IPS-18c (cell line): ENCODE data around the gene C17orf107.
A peak's percentile ranks its signal among the peaks of the same experiment; 100 is the strongest.

Experiments used
- H3K4me3 ChIP-seq: 2 replicates; pipeline ENCODE4 v1.7.0; 2013; ENCODE audit warnings: low read depth, mild to moderate bottlenecking, low read length, moderate library complexity; ENCODE audit not compliant: insufficient read depth
- H3K9me3 ChIP-seq: one replicate; pipeline ENCODE4 v1.6.1; 2013; ENCODE audit warnings: mild to moderate bottlenecking, low read length, moderate library complexity; ENCODE audit not compliant: control insufficient read depth, insufficient read depth

The C17orf107 gene

DNA sequence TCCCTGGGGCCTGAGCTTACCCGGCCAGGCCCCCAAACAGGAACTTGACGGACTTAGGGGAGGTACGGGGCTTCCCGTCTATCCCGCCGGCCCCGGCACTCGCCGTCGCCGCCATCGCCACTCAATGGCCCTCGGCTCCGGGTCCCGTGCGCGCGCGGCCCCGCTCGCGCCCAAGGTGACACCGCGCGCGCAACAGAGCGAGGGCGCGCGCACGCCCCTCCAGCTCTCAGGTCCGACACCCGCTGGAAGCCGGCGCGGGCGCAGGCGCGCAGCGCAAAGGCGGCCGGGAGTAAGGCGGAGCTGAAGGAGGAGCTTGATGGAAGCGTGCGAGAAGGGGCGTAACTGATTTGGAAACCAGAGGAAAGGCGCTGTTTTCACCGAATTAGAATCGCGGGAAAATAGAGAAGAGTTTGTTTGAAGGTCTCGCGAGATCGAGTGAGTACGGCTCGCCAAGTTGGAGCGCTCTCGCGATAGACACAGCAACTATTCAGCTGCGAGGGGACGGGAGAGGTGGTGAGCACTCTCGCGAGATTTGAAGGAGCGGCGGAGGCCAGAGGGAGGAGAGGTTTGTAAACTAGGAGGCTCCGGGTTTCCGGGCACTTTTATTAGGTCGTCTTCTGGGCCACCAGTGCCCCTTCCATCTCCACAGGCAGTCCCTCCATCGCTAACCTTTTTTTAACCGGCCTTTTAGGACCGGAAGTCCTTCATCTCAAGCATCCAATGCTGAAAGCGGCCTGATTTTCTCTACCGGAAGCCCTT lies 40.6 kb downstream of the C17orf107 start, which contains the start of the genes RNF167 and SLC25A11:
TSS of gene RNF167 (plus strand) at position 473 of the 759 bp plus-strand sequence. CDS start 642 bp downstream, outside the sequence.
TSS of gene SLC25A11 (minus strand) at position 251 of the 759 bp plus-strand sequence. CDS start at position 115, 136 bp downstream.
- Histone ChIP-seq H3K4me3 (peak within 1 kb of the TSS; percentile 87), H3K9me3 (peaks cover 2% of the 10 kb centered on the region)

DNA sequence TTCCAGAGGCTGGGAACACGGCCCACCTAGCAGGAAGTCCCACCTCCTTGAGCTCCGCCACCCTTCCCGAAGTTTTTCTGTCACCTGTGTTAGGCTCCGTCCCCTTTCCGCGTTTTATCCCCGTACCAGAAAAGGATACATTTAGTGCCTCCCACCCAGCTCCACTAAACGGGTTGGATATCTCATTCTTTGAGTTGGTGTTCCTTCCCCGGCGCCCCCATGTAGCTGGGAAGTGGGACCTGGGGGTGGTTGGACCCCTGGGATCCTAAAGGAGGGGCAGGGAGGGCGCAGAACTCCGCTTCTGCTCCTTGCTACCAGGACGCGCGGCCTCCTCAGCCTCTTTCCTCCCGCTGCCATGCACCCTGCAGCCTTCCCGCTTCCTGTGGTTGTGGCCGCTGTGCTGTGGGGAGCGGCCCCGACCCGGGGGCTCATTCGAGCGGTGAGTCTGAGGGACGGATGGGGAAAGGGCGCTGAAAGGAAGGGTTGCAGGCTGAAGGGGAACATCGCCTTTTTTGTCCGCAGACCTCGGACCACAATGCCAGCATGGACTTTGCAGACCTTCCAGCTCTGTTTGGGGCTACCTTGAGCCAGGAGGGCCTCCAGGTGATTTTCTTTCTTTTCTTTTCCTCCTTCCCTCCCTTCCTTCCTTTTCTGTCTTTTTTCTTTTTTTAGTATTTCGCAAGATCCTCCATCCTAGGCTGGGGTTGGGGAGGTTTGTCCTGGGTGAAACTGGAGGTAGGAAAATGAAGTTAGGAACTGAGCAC lies 41.4 kb downstream of the C17orf107 start:
- Histone ChIP-seq H3K9me3 (peaks cover 2% of the 10 kb centered on the region), H3K4me3 (peak overlapping the region; percentile 87)

DNA sequence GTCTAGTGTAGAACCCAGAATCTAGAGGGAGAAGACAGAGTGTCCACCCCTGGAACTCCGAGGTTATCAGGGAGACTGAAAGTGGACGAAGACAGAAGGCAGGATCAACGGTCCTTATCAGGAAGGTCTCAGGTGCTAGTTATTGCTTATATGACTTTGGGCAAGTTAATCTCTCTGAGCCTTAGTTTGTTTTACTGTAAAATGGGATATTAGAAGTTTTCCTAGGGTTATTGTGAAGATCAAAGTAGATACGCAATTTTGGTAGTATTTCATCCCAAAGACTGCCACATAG lies 41.9 kb downstream of the C17orf107 start:
- Histone ChIP-seq H3K4me3 (peak overlapping the region; percentile 87), H3K9me3 (peaks cover 2% of the 10 kb centered on the region)

DNA sequence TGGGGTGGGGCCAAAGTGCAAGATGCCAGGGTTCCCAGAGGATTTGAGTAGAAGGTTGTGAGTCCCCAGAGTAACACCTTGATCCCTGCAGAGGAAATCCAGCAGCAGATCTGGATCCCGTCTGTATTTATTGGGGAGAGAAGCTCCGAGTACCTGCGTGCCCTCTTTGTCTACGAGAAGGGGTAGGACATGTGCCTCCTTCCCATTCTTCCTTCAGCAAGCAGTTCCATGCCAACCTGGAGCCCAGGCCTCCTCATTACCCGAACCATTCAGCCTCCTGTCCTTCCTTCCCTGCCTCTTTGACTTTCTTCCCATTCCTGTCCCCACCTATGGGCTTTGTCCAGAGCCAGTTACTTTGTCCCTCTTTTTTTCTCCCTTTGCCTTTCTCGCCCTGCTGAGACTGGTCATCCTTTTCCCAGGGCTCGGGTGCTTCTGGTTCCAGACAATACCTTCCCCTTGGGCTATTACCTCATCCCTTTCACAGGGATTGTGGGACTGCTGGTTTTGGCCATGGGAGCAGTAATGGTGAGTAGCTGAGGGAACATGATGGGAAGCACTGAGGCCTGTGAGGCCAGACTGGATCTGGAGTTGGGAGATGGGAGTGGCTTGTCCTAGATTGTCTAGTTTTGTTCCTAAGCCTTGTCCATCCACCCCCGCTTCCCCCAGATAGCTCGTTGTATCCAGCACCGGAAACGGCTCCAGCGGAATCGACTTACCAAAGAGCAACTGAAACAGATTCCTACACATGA lies 43.6 kb downstream of the C17orf107 start:
- no peak overlapping the region for H3K4me3 ChIP-seq

DNA sequence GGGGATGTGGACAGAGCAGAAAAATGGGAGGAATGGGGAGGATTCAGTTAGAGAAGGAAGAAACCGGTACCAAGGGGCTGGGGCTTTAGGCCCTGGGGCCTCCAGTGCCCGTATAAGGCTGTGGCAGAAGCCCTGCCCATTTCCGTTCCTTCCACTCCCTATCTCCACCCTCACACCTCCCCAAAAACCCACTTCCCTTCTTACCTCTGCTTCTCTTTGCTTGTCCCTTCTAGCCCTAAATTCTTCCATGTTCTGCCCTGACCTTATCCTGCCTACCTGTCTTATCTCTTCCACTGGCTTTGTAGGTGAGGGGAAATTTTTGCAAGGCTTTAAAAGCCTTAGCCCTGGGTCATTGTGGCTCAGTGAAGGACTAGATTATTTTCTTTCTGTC lies 44.8 kb downstream of the C17orf107 start:
- Histone ChIP-seq H3K4me3 (no peak overlapping the region), H3K9me3 (no peaks in the 10 kb centered on the region)

More for the DNA sequence above, 43.6 kb downstream of the C17orf107 start:
- H3K9me3 ChIP-seq, result no peaks in the 10 kb centered on the region

DNA sequence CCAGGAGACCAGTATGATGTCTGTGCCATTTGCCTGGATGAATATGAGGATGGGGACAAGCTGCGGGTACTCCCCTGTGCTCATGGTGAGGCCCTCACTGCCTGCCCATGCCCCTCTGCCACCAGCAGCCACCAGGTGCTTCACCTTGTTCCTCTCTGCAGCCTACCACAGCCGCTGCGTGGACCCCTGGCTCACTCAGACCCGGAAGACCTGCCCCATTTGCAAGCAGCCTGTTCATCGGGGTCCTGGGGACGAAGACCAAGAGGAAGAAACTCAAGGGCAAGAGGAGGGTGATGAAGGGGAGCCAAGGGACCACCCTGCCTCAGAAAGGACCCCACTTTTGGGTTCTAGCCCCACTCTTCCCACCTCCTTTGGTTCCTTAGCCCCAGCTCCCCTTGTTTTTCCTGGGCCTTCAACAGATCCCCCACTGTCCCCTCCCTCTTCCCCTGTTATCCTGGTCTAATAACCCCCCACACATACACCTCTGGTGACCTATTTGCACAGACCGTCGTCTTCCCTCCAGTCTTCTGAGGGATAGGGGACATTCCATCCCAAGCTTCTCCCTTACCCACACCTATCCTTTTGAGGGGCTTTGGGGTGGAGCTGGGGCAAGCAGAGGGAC lies 45.3 kb downstream of the C17orf107 start:
- Histone ChIP-seq H3K4me3 (no peak overlapping the region), H3K9me3 (no peaks in the 10 kb centered on the region)

DNA sequence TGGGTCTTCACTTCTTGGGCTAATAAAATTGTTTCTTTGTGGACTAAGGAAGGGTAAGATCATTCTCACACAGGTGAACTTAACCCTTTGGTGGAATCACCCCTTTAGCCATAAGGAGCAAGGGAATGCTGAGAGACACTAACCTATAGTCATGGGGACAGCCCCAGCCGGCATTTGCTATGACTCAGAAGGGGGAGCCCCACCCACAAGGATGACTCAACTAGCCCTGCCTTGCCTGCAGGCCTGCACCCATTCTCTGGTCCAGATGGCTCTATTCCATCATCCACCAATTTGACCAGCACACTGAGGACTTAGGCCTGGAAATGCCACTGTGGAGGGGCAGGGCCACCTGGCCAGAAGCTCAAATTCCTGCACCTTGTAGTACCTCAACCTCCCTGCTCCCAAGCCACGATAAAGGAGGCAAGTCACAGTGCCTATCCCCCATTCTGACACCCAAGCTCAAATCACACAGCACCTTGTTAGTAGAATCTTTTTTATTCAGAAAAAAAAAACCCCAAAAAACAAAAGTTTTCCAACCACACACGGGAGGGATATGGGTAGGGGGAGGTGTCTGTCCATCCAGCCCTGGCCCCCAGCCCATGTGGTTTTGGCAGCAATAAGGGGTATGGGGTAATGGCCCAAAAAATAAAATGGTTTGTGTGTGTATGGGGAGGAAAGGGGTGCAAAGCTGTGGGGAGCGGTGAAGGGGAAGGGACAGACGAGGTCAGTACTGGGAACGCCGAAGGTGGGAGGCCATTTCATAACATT lies 46.0 kb downstream of the C17orf107 start:
- Histone ChIP-seq H3K4me3 (no peak overlapping the region), H3K9me3 (no peaks in the 10 kb centered on the region)

DNA sequence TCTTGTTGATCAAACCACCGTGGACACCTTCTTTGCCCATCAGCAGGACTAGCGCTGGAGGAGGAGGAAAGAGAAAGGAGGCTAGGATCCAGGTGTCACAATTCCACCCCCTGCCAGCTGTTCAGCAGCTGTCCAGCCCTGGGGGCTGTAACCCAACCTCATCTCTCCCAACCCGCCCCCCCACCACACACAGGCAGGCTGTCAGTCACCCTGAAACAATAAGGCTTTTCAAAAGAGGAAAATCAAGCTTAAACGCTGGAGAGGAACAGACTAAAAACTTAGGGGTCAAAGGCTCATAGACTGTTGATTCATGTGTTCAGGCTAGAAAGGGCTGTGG lies 46.6 kb downstream of the C17orf107 start:
- no peaks in the 10 kb centered on the region for H3K9me3 ChIP-seq
- H3K4me3 ChIP-seq, result no peak overlapping the region

DNA sequence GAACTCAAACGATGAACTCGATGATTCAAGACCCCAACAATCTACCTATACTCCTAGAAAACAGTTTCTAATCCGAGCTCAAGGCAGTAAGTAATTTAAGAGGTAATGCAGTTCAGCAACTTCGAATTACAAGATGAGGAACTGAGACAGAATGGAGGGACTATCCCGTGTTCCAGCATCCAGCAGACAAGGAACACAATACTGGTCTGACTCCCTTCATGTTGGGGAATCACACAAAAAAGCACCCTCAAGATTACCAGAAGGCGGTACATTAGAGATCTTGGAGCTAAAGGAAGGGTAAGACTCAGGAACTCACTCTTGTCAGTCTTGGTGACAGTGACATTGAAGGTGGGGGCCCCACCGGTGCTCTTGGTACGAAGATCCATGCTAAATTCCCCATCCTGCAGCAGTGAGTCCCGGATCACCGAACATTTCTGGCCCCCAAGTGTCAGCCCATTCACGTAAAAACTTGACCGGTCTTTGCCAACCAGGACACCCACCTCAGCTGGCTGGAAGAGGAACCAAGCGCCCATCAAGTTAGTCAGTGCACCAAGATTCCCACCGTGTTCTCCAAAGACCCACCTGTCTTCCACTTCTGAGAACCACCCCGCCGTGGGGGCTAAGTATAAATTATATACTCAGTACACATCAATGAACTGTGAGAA lies 47.1 kb downstream of the C17orf107 start:
- H3K4me3 ChIP-seq, result peak overlapping the region; percentile 94
- H3K9me3 ChIP-seq, result no peaks in the 10 kb centered on the region

DNA sequence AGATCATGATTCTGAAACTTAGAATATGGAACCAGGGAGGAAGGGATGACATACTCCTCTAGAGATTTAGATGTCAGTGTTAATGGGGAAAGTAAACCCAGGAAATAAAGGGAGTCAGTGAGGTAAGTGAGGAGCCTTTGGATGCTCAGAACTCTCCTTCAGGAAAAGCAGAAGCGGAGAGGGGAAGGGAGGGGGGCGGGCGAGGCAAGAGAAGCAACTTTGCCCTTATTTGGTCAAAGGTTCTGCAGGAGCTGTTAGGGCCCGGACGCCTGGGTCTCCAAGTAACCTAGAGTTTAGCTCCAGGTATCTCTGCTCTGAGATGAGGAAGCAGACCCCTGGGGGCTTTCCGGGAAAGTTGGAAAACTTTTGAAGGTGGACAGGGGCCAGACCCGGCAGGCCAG lies 47.7 kb downstream of the C17orf107 start:
- no peaks in the 10 kb centered on the region for H3K9me3 ChIP-seq
- peak overlapping the region; percentile 94 for H3K4me3 ChIP-seq

DNA sequence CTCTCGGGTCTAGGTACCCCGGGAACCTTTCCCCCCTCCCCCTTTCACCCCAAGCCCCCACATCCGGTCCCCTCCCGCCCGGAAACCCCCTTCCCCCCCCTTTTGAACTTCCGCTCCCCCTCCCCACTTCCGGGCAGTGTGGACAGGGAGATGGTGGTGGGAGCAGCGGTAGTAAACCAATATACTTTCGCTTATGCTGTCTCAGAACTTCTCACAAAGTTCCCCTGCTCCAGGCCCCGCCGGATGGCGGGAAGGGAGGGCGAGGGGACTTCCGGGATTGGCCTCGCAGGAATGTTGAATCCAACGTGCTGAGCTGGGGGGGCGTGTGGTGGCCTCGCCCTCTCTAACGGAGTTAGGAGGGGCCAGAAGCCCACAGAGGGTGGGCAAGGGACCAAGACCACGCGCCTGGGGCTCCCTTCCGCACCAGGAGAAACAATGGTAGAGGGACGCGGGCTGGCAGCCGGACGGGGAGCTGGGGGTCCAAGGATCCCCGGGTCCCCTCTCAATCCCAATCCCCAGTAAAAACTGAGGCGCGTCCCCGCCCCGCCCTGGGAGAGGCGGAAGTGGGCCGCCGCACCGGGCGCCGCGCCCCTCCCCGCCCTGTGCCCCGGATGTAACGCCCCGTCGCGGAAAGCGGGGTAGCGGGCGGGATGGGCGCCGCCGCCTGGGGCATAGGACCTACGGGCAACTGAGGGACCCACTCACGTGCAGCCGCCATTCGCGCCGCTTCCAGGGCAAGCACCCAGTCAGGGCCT lies 48.3 kb downstream of the C17orf107 start:
- Histone ChIP-seq H3K9me3 (no peaks in the 10 kb centered on the region), H3K4me3 (peak overlapping the region; percentile 94)

DNA sequence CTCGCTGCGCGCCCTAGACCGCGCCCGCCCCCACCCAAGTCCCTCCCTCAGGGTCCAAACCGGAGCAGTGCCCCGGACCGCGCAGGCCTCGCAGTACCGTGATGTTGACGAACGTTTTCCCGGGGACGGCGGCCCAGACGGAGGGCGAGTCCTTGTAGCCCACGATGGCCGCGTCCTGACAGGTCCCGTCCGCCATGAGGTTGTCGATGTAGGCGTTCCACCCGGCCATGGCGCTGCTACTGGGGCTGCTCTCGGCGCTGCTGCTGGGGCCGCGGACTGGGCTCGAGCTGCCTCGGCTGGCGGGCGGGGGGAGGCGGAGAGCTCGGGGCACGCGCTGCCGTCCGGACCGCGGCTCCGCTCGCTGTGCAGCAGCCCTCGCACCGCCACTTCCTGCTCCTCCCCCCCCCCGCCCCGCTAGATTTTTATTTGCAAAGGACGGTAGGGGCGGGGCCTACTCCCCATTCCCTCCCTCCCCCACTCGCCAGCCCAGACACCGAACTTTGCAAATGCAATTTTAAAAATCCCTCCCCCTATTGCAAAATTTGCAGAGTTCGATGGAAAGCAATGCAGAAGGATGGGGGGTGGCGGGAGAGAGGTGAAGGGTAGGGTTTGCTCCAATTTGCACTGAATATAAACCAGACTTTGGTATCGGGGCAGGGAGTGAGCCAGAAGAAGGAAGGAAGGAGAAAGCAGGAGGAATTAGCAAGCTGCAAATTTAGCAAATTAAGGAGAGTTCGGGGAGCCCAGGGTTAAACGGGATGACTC lies 49.0 kb downstream of the C17orf107 start, which contains the start of gene PFN1:
TSS of gene PFN1 (minus strand) at position 365 of the 765 bp plus-strand sequence. CDS start at position 229, 136 bp downstream.
- H3K4me3 ChIP-seq, result peak within 1 kb of the TSS; percentile 94
- no peaks in the 10 kb centered on the region for H3K9me3 ChIP-seq

DNA sequence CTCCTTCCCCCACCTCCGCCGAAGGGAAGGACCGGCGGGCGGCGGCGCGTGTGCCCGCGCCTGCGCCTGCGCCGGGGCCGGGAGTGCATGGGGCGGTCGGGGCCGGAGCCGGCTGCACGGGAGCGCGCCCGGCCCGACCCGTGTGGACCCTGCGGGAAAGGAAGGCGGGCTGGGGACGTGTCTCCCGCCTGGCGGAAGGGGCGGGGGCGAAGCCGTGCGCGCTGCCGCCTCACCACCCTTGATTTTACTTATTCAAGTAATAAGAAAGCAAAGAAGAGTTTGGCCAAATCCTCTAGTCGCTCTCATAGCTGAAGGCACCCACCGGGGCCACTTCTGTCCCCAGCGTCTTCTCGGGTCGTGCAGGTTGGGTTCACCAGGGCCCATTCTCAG lies 49.6 kb downstream of the C17orf107 start:
- H3K4me3 ChIP-seq, result peak overlapping the region; percentile 94

DNA sequence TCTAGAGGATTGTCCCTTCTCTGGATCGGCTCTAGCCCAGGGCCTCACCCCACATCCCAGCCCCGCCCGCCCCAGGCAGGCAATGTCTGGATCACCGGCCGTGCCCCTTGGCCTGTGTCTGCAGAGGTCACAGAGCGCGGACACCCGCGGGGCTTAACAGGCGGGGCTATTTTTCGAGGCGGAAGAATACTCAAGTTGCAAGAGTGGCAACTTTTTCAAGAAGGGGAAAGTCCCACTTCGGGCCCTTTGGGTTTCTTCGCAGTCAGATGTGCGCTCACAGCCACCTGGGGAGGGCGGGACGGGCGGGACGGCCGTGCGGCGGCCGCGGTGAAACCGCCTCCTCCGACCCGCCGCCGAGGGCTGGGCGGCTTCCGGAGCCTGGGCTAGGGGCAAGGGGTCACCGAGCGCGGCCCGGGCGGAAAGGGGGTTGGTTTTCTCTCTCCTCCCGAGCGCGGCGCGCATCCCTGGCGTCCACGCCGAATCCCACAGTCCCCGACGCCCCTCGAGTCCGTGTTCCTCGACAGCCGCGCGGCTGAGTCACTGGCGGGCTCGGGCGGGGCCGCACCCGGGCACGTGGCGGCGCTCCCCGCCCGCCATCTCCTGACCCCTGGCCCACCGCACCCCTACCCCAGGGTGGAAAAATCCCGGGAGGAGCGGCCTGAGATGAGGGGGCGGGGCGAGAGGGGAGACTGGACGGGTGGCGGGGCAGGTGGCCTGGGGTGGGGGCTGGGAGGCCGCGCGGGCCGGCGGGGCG lies 50.2 kb downstream of the C17orf107 start:
- peak overlapping the region; percentile 94 for H3K4me3 ChIP-seq

More for the DNA sequence above, 49.6 kb downstream of the C17orf107 start:
- no peaks in the 10 kb centered on the region for H3K9me3 ChIP-seq

More for the DNA sequence above, 50.2 kb downstream of the C17orf107 start:
- H3K9me3 ChIP-seq, result no peaks in the 10 kb centered on the region
